GM18526 (cell line): ENCODE data around the gene FTSJ1.

Source experiments
- POLR2A ChIP-seq: IDR thresholded peaks from 3 replicates; pipeline ENCODE4 v1.6.1; 2011; ENCODE audit not compliant: insufficient read length; ENCODE audit errors: extremely low read depth

The FTSJ1 gene

GRCh38 chrX:48532161-48532560 is 56.2 kb downstream of the FTSJ1 start:
- TF ChIP-seq POLR2A, result no peak

- no peak for TF ChIP-seq POLR2A
Observed at GRCh38 chrX:48533165-48533564, 57.2 kb downstream of the FTSJ1 start.
